PC-3 (cell line): ENCODE results near the gene CFAP91.

Experiments used
- CTCF ChIP-seq: fragments of 300-600 bp; sonication (generic); conservative IDR thresholded peaks from 2 replicates; pipeline ENCODE4 v1.5.1; 2017; ENCODE audit warnings: antibody characterized with exemption, low read depth, mild to moderate bottlenecking, low read length
- EZH2 ChIP-seq: fragments of 300-600 bp; sonication (generic); IDR thresholded peaks from one replicate; pipeline ENCODE4 v1.6.1; 2017; ENCODE audit warnings: antibody characterized with exemption, mild to moderate bottlenecking, low read length; ENCODE audit not compliant: unreplicated experiment

GRCh38 chr3:119751423-119751822 is 48.6 kb downstream of the CFAP91 start:
- no peak for TF ChIP-seq CTCF
- TF ChIP-seq EZH2, result no peak
